ENCODE results near the gene NECTIN1.
A peak's percentile ranks its signal among the peaks of the same experiment; 100 is the strongest.

NECTIN1 gene

DNA sequence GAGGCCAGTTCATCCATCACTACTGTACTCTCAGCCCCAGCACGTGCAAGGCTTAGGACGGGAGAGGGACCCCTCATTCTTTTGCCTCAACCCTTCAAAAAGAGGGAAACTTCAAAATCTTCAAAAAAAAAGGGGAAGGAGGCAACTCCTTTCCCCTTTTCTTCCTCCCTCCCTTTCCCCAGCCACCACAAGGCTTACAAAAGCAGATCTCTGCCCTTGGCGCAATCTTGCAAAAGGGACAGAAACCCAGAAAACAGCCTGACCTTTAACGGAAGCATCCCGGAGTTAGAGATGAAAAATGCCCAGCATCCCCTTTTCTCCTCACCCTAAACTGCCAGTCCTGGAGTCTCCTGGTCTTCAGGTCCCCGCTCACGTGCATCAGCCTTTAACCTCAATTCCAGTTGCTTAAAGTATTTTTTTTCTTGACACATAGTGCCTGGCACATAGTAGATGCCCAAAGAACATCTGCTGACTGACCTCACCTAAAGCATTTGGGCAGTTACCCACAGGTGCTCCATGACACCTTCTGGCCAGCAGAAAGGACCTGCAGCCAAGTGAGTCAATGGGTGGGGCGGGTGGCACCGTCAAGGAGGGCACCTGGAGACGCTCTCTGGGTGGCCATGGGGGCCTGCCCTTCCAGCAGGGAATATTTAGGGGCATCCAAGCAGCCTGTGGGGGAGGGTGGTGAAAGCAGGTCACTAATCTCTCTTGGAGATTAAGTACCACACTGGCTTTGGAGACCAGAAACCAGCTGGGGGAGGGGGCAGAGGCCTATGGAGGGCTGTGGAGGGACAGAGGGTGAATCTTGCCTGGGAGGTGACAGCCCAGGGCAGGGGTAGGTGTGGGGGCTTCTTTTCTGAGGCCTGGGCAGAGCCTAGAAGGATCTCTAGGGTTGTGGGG is 16.3 kb downstream of the NECTIN1 start:
- no peak for DNase-seq

DNA sequence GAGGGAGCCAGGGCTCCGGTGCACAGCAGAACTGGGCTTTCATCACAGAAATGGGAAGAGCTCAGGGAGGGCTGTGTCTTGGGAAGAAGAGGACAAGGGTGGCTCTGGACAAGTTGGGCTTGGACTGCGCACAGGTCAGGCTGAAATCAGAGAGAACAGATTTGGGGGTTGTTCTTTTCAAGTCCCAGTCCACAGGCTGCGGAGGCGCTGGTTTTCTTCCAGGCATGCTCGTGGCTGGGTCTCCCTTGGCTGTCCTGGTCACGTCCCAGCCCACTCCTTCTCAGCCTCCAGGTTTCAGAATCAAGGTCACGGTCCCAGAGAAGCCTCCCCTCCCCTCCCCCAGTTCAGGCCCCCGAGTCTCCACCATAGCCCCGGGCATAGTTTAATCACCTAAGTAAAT is 17.0 kb downstream of the NECTIN1 start:
- DNase-seq = no peak

DNA sequence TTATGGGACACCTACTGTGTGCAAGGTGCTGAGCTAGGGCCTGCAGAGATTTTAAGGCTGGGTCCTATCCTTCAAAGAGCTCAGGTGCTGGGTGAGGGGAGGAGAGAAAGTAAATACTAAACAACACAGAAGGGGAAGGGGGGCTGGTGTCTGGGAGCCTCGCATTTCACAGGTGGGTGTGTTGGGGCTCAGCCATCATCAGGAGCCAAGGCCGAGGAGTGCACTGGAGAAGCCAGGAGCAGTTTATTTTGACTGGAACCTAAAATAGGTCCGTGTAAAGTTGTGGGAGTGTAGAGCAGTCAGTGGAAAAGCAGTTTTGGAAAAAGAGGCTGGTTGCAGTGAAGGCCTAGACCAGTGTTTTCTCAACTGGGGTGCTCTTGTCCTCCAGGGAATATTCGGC is 17.5 kb downstream of the NECTIN1 start:
- no peak for DNase-seq

DNA sequence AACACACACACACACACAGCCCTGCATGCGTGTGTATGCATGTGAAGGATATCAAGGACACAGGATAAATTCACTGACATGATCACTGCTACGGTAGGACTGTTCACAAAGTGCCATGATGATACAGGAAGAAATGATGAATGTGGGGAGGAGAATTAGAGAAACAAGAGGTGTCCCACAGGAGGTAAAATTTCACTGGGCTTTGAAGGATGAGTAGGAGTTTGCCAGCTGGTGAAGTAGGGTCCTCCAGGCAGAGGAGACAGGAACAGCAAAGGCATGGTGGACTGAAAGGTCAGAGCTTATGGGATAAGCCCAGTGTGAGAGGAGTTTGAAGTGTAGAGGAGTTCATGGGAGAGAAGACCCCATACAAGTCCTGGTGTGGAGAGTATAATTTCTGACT is 18.6 kb downstream of the NECTIN1 start:
- DNase-seq = no peak

DNA sequence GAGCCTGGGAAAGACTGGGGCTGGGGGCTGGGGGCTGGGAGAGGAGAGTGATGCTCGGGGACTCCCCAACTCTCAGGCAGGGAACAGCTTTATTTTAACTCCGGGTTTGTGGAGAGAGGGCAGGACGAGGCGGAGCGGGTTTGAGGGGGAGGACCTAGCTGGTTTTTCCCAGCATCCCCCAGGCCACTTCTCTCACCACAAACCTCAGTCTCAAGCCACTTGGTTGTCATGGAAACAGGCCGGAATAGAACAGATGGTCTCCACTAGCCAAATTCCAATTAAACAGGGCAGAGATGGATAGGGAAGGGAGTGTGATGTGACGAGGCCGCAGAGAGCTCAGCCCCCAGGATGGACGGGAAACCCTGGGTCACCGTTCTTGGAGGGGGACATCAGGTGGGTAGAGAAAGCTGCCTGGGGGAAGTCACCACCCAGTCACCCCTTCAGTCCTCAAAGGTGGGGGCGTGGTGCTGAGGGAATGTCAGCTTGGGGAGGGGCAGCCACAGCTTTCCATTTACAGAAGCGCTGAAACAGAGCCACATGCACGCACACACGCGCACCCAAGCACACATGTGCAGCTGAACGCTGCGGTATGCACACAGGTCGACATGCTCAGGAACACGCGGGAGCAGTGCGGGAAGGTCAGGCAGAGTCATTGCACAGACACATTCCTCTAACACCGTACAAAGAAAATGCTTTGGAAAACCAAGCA is 19.2 kb downstream of the NECTIN1 start:
- DNase-seq = peak; percentile 91

DNA sequence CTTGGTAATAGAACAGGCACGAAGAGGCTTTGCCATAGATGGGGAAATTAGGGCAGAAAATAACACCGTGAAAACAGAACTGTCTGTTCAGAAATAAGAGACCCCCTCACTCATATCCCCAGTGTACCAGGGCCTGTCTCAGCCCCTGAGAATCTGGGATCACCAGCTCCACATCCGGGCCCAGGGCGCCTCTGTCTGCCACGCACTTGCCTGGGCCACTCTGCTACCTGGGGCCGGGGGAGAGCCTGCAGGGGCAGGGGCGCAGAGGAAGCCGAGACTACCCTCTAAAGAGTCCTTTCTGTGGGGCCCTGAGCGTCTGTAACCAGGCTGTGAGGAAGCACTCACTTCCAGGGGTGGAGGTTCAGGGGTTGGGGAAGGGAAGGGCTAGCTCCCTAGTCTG is 19.8 kb downstream of the NECTIN1 start:
- no peak for DNase-seq

DNA sequence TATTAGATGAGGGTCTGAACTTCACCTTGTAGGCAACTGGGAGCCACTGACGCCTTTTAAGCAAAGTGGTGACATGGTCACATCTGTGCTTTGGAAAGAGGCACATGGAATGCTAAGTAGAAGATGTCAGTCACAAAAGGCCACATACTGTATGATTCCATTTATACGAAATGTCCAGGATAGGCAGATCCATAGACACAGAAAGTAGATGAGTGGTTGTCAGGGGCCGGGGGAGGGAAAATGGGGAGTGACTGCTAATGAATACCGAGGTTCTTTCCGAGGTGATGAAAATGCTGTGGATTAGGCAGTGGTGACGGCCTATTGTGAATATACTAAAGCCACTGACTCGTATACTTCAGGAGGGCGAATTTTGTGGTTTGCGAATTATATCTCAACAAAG is 20.6 kb downstream of the NECTIN1 start:
- DNase-seq = no peak

DNA sequence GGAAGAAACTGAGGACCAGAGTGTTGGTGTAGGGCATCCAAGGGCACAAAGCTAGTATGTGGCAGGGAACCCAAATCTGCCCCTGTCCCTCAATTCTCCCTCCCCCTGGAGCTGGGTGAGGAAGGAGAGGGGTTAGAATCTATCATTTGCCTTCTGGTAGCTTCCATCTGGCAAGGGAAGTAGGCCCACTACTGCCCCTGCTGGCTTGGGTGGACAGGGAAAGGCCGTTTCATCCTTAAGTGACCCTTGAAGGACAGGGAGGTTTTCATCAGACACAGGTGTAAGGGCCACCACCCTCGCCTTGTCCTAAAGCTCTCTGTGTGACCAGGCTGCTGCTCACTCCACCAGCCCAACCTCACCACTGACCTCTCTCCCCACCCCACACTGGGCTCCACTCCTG is 22.1 kb downstream of the NECTIN1 start:
- no peak for DNase-seq

DNA sequence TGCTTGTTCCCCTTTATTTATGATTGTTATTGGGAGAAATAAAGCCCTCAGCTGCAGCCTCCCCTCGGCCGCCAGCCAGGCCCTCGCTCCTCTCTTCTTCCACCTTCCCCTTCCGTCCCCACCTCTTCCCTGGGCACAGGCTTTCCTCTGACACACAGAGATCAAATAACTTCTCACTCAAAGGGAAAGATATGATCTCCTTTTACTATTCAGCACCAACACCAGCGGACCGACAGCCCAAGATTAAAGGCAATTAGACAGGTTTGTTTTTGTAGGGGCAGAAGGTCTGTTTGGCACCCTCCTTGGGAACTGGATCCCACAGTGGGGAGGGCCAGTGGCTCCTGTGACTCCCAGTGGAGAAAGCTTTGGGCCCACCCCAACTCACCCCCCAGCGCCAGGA is 23.0 kb downstream of the NECTIN1 start:
- no peak for DNase-seq

DNA sequence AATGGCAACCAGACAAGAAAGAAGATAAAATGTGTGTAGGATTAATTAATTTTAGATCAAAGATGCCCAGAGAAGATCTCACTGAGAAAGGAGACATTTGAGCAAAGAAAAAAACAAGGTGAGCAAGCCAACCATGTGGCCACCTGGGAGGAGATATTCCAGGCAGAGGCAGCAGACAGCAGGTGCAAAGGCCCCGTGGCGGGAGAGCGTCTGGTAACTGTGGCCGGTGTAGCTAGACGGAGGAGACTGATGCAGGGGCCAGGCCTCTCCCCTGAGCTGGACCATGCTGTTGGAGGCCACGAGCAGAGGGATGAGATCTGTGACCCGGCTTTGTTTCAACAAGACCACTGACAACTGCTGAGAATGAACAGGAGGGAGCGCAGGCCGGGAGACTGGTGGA is 23.6 kb downstream of the NECTIN1 start:
- no peak for DNase-seq

DNA sequence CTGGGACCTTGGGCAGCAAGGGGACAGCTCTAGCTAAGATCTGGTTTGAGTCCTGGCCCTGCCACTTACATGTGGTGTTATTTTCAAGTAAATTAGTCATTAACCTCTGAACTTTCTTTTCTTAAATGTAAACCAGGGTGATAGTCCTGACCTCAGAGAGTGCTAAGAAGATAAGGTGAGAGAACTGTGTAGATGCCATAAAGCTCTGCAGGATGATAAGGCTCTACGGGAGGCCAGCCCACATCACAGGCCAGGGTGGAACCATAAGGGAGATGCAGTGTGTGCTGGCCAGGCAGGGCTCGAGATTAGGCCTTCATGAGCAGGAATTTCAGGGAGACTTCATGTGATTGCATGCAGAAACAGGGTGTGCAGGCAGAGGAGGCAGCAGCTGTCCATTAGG is 24.2 kb downstream of the NECTIN1 start:
- no peak for DNase-seq

DNA sequence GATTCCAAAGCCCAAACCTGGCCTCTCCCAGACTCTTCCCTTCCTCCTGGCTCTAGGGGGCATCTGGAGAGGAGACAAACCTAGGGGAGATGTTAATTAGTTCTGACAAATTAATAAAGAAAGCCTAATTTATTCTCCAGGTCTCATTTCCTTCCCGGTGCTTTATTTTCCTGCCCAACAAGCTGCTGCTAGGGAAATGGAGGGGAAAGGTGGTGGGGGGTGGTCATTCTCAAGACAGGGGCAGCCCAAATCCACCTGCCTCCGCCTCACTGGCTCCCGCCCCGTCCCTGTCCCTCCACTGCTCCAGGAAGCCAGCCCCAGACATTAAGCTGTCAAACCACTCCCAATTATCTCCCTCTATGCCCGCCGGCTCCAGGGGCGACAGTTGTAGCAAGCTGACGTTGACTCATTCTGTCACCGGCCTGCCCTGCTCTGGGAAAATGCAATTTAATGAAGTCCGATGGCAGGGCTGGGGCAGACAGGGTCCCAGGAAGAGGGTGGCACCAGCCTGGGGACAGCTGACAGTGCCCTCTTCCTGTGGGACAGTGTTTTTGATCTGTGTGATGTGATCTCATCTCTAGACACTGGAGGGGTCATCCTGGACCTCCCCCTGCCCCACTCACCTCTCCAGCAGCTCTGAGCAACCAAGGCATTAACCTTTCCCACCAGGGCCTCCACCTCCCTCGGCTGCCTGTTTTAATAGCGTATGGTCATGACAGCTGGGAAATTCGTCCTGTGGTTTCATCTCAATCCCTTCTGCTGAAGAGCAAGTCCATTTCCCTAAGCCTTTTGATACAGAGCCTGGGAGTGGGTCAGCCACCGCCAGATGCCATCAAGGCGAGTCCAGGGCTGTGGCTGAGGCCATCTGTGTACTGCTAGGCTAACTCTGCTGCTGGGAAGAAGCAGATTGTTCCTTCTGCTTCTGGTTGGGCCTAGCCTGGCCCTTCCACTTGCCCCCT is 27.1 kb downstream of the NECTIN1 start:
- peak; percentile 91 for DNase-seq

DNA sequence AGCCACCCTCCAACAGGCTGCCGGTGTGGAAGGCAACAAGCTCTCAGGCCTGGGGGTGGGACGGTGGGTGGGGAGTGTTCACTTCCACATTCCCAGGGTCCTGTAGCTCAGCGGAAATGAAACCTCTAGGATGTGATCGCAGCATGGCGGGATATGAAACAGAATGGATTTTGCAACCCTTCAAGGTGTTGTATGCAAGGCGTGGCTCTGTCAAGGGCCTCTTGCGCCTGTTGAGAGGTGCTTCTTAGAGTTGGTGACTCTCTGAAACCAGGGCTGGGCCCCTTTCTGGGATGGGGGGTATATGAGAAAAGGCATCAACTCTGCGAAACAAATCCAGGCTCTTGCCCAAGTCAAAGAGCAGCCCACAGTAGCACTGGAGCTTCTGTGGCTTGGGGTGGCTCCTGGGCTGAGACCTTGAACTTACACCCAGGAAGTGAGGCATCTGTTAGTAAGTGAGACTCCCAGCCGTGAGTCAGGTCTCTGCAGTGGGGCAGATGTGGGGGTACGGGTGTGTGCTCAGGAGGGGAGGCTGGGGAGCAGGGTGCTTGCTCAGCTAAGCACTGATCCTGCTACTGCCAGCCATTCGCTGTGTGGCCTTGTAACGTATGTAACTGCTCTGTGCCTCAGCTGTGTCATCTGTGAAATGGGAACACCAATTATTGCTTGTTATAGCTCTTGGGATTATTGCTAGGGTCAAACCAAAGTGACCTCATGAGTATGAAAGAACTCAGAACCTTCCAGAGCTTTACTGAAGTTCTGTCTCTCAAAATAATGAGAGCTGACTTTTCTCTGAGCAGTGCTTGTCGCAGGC is 28.3 kb downstream of the NECTIN1 start:
- no peak for DNase-seq

DNA sequence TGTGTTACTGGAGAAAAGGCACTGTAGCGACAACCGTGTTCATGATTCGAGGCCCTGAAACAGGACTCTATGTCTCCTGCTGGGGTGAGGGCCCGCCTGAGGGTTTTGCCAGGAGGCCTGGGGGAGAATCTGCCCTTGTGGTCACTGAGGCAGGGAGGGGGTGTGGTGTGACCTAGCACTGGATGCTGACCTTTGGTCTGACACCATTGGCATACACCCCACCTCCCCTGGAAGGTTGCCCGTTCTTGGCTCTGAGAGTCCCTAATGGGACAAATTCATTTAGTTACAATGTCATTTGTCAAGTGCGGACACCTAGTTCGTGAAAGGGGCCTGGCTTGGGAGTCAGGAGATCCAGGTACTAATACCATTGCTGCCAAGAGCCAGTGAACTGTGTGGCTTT is 29.0 kb downstream of the NECTIN1 start:
- no peak for DNase-seq

DNA sequence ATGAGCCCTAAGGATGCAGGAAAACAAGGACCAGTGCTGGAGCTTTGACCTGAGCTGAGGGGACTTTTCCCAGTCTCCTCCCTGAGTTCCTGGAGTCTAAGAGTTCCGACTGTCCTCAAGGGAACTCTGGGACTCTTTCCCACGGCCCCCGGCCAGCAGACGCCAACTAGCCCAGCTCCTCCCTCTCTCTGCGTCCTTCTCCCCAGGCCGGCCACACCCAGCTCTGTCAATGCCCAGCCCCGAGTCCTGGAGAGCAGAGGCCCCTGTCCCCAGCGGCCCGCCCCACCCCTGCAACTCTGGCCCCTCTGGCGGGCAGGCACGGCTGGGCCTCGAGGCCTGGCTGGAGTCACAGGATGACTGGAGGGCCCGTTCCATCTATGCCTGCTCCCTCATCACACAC is 29.8 kb downstream of the NECTIN1 start:
- DNase-seq = no peak

DNA sequence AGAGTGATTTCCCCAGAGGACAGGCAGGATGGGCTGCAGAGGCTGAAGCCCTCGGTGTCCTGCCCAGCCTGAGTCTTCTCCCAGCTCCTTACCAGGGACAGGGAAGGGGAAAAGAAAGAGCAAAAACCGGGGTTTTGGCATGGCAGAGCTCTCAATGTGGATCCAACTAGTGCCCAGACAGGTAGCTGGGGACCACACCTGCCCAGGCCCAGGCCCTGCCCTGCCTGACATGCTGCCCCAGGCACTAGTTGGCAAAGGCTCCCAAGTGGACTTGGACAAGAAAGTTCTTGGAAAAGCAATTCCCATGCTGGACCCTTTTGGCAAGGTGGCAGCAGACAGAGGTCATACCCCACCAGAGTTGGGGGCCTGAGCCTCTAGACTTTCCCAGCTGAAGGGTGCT is 31.1 kb downstream of the NECTIN1 start:
- no peak for DNase-seq

DNA sequence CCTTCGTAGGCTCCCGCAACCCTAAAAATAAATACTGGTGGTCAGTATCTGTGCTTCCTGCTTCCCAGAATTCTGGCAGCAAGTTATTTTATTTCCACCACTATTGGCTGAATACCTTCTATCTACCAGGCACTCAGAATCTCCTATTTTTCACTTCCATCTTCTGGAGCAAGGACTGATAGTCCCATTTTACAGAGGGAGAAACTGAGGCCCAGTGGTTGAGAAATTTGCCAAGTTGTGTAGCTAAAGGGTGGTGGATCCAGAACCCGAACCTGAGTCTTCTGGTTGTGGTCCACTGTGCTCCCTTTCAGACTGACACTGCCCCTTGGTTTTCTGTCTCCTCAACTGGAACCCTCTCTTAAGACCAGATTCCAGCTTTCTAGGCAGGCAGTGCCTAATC is 31.6 kb downstream of the NECTIN1 start:
- DNase-seq = no peak

DNA sequence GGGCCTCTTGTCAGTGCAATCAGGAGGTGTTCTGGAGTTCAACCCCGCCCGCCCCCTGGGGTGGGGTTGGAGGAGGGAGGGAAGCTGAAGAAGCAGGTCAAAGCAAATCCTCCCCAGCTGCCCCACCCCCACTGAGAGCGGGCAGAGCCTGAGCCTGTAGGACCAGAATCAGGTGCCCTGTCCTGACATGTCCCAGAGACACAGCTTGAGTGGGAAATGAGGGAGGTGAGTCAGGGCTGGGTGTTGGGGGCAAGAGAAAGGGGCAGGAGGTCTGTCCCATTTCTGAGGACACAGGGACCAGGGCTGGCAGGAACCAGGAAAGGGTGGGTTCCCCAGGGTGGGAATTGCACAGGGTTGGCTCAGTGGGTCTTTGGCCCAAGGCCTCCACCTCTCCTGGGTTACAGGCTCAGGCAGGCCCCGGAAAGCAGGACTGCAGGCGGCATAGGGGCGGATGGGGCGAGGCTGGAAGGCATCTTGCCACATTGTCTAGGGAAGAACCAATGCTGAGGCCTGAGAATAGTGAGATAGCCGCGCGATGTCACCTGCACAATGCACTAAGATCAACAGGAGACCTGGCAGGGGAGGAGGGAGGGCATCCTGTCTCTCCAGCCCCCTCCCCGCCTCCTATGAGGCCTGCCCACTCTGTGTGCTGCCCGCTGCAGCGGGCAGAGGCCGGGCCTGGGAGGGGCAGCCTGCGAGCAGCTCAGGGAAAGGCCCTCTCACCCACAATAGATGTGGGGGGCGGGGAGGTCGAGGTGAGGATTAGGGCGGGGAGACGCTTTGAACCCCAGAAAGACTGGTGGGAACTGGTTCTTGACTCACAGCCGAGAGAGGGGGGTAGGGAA is 32.4 kb downstream of the NECTIN1 start:
- no peak for DNase-seq

DNA sequence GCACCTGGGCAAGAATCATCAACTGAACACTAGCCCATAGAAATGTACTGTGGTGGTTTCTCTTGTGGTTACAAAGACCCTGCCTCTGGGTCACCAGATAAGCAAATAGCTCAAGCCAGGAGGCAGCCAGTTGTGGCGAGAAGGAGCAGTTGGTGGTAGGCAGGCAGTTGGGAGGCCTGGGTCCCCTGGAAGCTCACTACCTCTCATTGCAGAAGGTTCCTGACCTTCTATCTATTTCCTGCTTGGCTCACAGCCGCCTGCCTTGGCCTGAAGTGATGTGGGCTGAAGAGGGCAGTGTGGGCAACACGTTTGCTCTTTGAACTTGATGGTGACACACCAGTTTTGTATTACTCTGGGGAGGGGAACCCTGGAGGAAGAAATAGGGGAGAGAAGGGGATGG is 34.7 kb downstream of the NECTIN1 start:
- DNase-seq = no peak

DNA sequence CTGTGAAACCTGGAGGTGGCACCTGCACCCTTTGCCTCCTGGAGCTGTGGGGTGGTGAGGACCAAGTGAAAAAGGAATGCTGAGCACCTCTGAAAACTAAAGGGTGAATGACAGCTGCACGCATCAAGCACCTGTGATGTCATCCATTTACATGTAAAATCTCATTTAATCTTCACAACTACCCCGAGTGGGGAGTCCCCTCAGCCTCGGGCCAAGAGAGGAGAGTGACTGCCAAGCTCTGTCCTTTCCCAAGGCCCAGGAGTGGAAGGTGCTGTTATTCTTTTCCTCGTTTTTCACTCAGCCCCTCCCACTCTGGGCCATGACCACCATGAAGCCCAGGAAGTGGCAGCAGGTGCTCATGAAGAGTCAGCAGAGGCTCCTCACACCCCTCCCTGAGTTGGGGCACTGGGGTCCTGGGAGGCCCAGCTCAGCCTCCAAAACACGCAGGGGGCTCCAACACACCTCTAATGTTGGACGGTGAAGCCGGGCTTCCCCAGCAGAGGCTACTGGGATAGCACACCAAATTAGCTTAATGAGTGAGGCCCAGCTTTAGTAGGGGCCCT is 35.7 kb downstream of the NECTIN1 start:
- DNase-seq = no peak

DNA sequence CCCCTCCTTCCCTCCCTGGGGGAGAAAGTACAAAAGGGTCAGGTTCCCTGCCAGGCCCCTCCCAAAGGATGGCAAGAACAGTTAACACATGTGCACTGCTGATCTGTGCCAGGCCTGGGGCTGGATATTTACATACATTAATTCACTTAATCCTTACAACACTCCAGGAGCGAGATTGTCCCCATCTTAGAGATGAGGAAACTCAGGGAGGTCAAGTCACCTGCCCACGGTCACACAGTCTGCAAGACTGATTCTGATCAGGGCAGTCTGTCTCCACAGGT is 36.5 kb downstream of the NECTIN1 start:
- no peak for DNase-seq
